ENCODE measurements around the gene GMPS.

DNA sequence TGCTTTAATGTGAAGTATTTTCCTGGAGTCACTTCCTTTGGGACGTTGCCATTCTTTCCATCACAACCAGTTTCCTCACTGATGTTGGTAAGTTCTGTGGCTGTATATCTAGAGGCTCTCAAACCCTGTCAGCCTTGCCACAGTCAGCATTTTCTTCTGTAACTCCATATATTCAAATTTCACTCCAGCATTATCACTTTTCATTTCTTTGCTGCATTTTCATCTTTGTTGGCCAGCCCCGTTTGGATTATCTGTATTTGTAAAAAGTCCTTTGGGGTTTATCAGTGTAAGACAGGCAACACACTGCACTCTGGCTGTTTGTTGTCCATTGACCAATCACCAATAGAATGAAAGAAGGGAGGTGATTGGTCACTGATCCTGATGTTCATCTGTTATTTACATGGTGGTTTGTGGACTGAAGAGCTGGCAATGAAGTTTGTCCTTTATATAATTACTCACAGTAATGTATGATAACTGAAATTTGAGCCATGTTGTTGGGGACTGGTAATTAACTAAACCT lies 20.3 kb downstream of the GMPS start:
- TF ChIP-seq, protein P1, sequence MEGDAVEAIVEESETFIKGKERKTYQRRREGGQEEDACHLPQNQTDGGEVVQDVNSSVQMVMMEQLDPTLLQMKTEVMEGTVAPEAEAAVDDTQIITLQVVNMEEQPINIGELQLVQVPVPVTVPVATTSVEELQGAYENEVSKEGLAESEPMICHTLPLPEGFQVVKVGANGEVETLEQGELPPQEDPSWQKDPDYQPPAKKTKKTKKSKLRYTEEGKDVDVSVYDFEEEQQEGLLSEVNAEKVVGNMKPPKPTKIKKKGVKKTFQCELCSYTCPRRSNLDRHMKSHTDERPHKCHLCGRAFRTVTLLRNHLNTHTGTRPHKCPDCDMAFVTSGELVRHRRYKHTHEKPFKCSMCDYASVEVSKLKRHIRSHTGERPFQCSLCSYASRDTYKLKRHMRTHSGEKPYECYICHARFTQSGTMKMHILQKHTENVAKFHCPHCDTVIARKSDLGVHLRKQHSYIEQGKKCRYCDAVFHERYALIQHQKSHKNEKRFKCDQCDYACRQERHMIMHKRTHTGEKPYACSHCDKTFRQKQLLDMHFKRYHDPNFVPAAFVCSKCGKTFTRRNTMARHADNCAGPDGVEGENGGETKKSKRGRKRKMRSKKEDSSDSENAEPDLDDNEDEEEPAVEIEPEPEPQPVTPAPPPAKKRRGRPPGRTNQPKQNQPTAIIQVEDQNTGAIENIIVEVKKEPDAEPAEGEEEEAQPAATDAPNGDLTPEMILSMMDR (conservative IDR thresholded peaks at IDR 0.05; ENCODE audit: low read length) = no peak
- no peak for TF ChIP-seq EZH2phosphoT487 (IDR thresholded peaks at IDR 0.05; ENCODE audit: borderline replicate concordance)

Measured in Loucy (cell line).